Parathyroid adenoma (tissue), 2 donors: ENCODE results near the gene SUSD4.

ENCODE experiments used
- H2AFZ ChIP-seq: fragments of 300-600 bp; sonication (generic); one replicate; pipeline ENCODE4 v1.7.0; 2017; ENCODE audit warnings: antibody characterized with exemption, mild to moderate bottlenecking
- H3K27ac ChIP-seq: fragments of 300-600 bp; sonication (generic); one replicate; pipeline ENCODE4 v1.7.0; 2017
- H3K27me3 ChIP-seq: fragments of 300-600 bp; sonication (generic); one replicate; pipeline ENCODE4 v1.7.0; 2017; ENCODE audit warnings: low read length; ENCODE audit not compliant: control insufficient read depth, insufficient read depth
- H3K36me3 ChIP-seq: fragments of 300-600 bp; sonication (generic); one replicate; pipeline ENCODE4 v1.7.0; 2017; ENCODE audit warnings: low read length; ENCODE audit not compliant: control insufficient read depth, insufficient read depth
- H3K4me1 ChIP-seq: fragments of 300-600 bp; sonication (generic); one replicate; pipeline ENCODE4 v1.7.0; 2017; ENCODE audit warnings: control low read depth
- H3K4me2 ChIP-seq: fragments of 300-600 bp; sonication (generic); one replicate; pipeline ENCODE4 v1.7.0; 2017; ENCODE audit warnings: low read length
- H3K4me3 ChIP-seq: fragments of 300-600 bp; sonication (generic); one replicate; pipeline ENCODE4 v1.7.0; 2017; ENCODE audit warnings: low read depth, low read length
- H3K79me2 ChIP-seq: fragments of 300-600 bp; sonication (generic); one replicate; pipeline ENCODE4 v1.7.0; 2017; ENCODE audit warnings: control low read depth
- H3K9ac ChIP-seq: fragments of 300-600 bp; sonication (generic); one replicate; pipeline ENCODE4 v1.7.0; 2017; ENCODE audit warnings: mild to moderate bottlenecking
- H3K9me3 ChIP-seq: fragments of 300-600 bp; sonication (generic); one replicate; pipeline ENCODE4 v1.7.0; 2017; ENCODE audit warnings: low read length; ENCODE audit not compliant: control insufficient read depth
- CTCF ChIP-seq: fragments of 300-600 bp; sonication (generic); IDR thresholded peaks from one replicate; pipeline ENCODE4 v1.7.0; 2017; ENCODE audit warnings: antibody characterized with exemption, mild to moderate bottlenecking
- donor health status: primary hyperparathyroidism.

SUSD4 gene

DNA sequence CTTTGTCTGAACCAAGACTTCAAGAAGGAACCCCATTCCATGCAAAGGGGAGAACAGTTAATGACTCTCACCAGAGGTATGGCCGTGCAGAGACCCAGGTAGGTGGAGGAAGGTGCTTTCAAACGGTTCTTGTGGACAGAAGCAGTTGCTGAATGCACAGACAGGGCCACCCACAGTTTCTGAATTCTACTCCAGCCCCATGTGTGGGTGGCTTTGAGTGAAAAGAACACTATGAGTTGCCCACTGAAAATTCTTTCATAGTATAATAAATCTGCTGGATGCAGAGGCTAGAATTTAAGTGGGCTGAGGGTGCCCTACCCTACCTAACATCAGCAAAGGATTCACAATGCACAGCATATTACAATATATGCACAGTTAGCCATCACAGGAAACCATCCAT lies 22.0 kb upstream of the SUSD4 start:
- H2AFZ ChIP-seq = no peak overlapping the region
- no peak overlapping the region for H3K27ac ChIP-seq
- H3K9ac ChIP-seq = no peak overlapping the region
- no peaks in the 10 kb centered on the region for H3K4me1 ChIP-seq
- no peak for TF ChIP-seq CTCF
- no peaks in the 10 kb centered on the region for H3K36me3 ChIP-seq
- no peak overlapping the region for H3K4me2 ChIP-seq
- no peaks in the 10 kb centered on the region for H3K27me3 ChIP-seq
- no peaks in the 10 kb centered on the region for H3K9me3 ChIP-seq
- H3K79me2 ChIP-seq = no peaks in the 10 kb centered on the region
- no peak overlapping the region for H3K4me3 ChIP-seq

- Histone ChIP-seq H3K4me1 (no peaks in the 10 kb centered on the region), H3K9me3 (no peaks in the 10 kb centered on the region), H3K79me2 (no peaks in the 10 kb centered on the region), H3K27ac (no peak overlapping the region), H2AFZ (no peak overlapping the region), H3K4me3 (no peak overlapping the region), H3K4me2 (no peak overlapping the region), H3K9ac (no peak overlapping the region), H3K27me3 (no peaks in the 10 kb centered on the region), H3K36me3 (no peaks in the 10 kb centered on the region)
- TF ChIP-seq CTCF = no peak
Measured at GRCh38 chr1:223378754-223379153, 14.8 kb upstream of the SUSD4 start.

GRCh38 chr1:223374064-223374610 lies 10.2 kb upstream of the SUSD4 start:
- H3K4me1 ChIP-seq = no peaks in the 10 kb centered on the region
- H3K9ac ChIP-seq = no peak overlapping the region
- no peak overlapping the region for H3K27ac ChIP-seq
- H3K27me3 ChIP-seq = no peaks in the 10 kb centered on the region
- H2AFZ ChIP-seq = no peak overlapping the region
- no peaks in the 10 kb centered on the region for H3K36me3 ChIP-seq
- no peaks in the 10 kb centered on the region for H3K79me2 ChIP-seq
- H3K4me2 ChIP-seq = no peak overlapping the region
- no peaks in the 10 kb centered on the region for H3K9me3 ChIP-seq
- no peak overlapping the region for H3K4me3 ChIP-seq
- no peak for TF ChIP-seq CTCF

GRCh38 chr1:223364685-223365382 lies 858 bp upstream of the SUSD4 start:
- Histone ChIP-seq H3K27ac (no peak overlapping the region), H3K27me3 (no peaks in the 10 kb centered on the region)
- no peak for TF ChIP-seq CTCF

More at GRCh38 chr1:223364685-223365382, 858 bp upstream of the SUSD4 start:
- Histone ChIP-seq H3K9ac (no peak overlapping the region), H3K4me2 (peak overlapping the region; percentile 81), H2AFZ (peak overlapping the region; percentile 73), H3K79me2 (no peaks in the 10 kb centered on the region), H3K4me3 (peak overlapping the region; percentile 45), H3K36me3 (no peaks in the 10 kb centered on the region), H3K9me3 (no peaks in the 10 kb centered on the region), H3K4me1 (peaks cover 3% of the 10 kb centered on the region)
